ENCODE results near the gene N4BP2L2. TPM values are rescaled to one million over a fixed set of nuclear protein-coding genes. Genes with fewer than 3 reads are reported as not detected.

The N4BP2L2 gene
- total RNA-seq, 1 experiment from 2014 or later: 92.7 TPM

DNA sequence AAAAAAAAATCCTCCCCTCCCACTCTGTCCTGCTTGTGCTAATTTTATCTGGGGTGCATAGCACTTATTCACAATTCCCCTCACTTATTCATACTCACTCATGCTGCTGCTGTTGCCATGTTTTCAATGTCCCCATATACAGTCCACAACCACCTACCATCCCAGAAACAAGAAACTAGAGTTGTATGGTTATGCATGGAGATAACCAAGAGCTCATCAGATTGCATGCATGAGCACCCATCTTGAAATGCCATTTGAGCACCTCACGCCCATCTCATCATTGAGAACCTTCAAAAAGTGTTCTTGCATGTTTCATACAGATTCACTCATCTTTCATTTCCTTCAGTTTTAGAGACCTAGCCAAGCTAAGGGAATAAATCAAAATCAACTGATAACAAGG, 15.1 kb upstream of the N4BP2L2 start:
- Histone ChIP-seq H3K4me3 (replicated peaks in 1 of 2; ENCODE audit: low read depth in 1 of 2, low read length in 2 of 2) (no peak overlapping the region), H3K27ac (ENCODE audit: low read depth, low read length) (no peak overlapping the region), H3K9me2 (ENCODE audit: insufficient read depth) (no peaks in the 10 kb centered on the region), H3K9me3 (ENCODE audit: control insufficient read depth in 1 of 2, insufficient read depth in 1 of 2, low read depth in 1 of 2, low read length in 2 of 2) (no peaks in the 10 kb centered on the region), H3K79me2 (ENCODE audit: insufficient read depth, low read length) (no peaks in the 10 kb centered on the region), H2AFZ (ENCODE audit: low read depth, low read length, poor library complexity, severe bottlenecking) (no peak overlapping the region), H3K4me2 (ENCODE audit: low read length) (no peak overlapping the region), H3K27me3 (ENCODE audit: insufficient read depth, low read length) (no peaks in the 10 kb centered on the region), H3K4me1 (ENCODE audit: control insufficient read depth in 1 of 2, insufficient read depth in 2 of 2, low read length in 2 of 2) (no peaks in the 10 kb centered on the region), H4K20me1 (ENCODE audit: insufficient read depth) (no peaks in the 10 kb centered on the region; the same call in 1 of the 2 replicates), H3K9ac (ENCODE audit: low read length) (no peak overlapping the region), H3K36me3 (ENCODE audit: control insufficient read depth in 1 of 2, insufficient read depth in 2 of 2, low read length in 2 of 2) (no peaks in the 10 kb centered on the region)
- BruUV-seq (replicated peaks): no TSS peak
- intact Hi-C loops (cut with micrococcal nuclease): no loop called here
- ATAC-seq (no peak), DNase-seq (ENCODE audit: low read depth, low spot score) (no peak)
- RAD21 ChIA-PET (ENCODE audit: low non-redundant PET in 1 of 2, low total read pairs in 2 of 2, uncharacterized antibody in 2 of 2, unreplicated experiment in 2 of 2): no interaction called here
- POLR2A ChIA-PET: no interaction called here
- CTCF ChIA-PET: no interaction called here
- TF ChIP-seq TCF7L2 (IDR thresholded peaks at IDR 0.05; ENCODE audit: borderline replicate concordance, extremely low read depth, insufficient read depth, insufficient read length) (no peak), SP1 (IDR thresholded peaks at IDR 0.05; ENCODE audit: low read depth) (no peak), ZNF274 (IDR thresholded peaks at IDR 0.05; ENCODE audit: low read depth, low read length) (no peak), POLR2A (IDR thresholded peaks at IDR 0.05; ENCODE audit: borderline replicate concordance, extremely low read depth, insufficient read depth, insufficient read length) (no peak), CEBPB (IDR thresholded peaks at IDR 0.05; ENCODE audit: low read depth) (no peak), ELF1 (IDR thresholded peaks at IDR 0.05; ENCODE audit: borderline replicate concordance, low read depth) (no peak), JUND (IDR thresholded peaks at IDR 0.05) (no peak), SIN3A (IDR thresholded peaks at IDR 0.05; ENCODE audit: low read depth) (no peak), EGR1 (IDR thresholded peaks at IDR 0.05; ENCODE audit: low read depth) (no peak), SRF (IDR thresholded peaks at IDR 0.05; ENCODE audit: low read depth) (no peak), POLR2AphosphoS5 (IDR thresholded peaks at IDR 0.05; ENCODE audit: low read depth, low read length) (no peak)
- TF ChIP-seq, protein P1, sequence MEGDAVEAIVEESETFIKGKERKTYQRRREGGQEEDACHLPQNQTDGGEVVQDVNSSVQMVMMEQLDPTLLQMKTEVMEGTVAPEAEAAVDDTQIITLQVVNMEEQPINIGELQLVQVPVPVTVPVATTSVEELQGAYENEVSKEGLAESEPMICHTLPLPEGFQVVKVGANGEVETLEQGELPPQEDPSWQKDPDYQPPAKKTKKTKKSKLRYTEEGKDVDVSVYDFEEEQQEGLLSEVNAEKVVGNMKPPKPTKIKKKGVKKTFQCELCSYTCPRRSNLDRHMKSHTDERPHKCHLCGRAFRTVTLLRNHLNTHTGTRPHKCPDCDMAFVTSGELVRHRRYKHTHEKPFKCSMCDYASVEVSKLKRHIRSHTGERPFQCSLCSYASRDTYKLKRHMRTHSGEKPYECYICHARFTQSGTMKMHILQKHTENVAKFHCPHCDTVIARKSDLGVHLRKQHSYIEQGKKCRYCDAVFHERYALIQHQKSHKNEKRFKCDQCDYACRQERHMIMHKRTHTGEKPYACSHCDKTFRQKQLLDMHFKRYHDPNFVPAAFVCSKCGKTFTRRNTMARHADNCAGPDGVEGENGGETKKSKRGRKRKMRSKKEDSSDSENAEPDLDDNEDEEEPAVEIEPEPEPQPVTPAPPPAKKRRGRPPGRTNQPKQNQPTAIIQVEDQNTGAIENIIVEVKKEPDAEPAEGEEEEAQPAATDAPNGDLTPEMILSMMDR (IDR thresholded peaks at IDR 0.05 in 2 of 3, conservative IDR thresholded peaks at IDR 0.05 in 1 of 3; ENCODE audit: borderline replicate concordance in 1 of 3, insufficient read depth in 1 of 3, low read depth in 2 of 3, low read length in 2 of 3): no peak
- TF ChIP-seq, protein P2, sequence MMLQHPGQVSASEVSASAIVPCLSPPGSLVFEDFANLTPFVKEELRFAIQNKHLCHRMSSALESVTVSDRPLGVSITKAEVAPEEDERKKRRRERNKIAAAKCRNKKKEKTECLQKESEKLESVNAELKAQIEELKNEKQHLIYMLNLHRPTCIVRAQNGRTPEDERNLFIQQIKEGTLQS (IDR thresholded peaks at IDR 0.05): no peak
- TF ChIP-seq, protein P3, sequence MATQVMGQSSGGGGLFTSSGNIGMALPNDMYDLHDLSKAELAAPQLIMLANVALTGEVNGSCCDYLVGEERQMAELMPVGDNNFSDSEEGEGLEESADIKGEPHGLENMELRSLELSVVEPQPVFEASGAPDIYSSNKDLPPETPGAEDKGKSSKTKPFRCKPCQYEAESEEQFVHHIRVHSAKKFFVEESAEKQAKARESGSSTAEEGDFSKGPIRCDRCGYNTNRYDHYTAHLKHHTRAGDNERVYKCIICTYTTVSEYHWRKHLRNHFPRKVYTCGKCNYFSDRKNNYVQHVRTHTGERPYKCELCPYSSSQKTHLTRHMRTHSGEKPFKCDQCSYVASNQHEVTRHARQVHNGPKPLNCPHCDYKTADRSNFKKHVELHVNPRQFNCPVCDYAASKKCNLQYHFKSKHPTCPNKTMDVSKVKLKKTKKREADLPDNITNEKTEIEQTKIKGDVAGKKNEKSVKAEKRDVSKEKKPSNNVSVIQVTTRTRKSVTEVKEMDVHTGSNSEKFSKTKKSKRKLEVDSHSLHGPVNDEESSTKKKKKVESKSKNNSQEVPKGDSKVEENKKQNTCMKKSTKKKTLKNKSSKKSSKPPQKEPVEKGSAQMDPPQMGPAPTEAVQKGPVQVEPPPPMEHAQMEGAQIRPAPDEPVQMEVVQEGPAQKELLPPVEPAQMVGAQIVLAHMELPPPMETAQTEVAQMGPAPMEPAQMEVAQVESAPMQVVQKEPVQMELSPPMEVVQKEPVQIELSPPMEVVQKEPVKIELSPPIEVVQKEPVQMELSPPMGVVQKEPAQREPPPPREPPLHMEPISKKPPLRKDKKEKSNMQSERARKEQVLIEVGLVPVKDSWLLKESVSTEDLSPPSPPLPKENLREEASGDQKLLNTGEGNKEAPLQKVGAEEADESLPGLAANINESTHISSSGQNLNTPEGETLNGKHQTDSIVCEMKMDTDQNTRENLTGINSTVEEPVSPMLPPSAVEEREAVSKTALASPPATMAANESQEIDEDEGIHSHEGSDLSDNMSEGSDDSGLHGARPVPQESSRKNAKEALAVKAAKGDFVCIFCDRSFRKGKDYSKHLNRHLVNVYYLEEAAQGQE (IDR thresholded peaks at IDR 0.05; ENCODE audit: low read depth): no peak

All from HCT116 (cell line).